OCI-LY3 (cell line): ENCODE measurements around the gene ZNF862.

Experiments used
- H2AFZ ChIP-seq: fragments of 200-600, 300-600 bp; shearing (Covaris generic); 2 replicates; pipeline ENCODE4 v1.6.0; 2014; ENCODE audit warnings: antibody characterized with exemption, low read depth, low read length
- H3K27ac ChIP-seq: fragments of 200-600, 300-600 bp; sonication (generic); 2 replicates; pipeline ENCODE4 v1.5.1; 2014; ENCODE audit warnings: mild to moderate bottlenecking, low read length, moderate library complexity, mixed read lengths
- H3K27me3 ChIP-seq: fragments of 200-600, 300-600 bp; sonication (generic); 2 replicates; pipeline ENCODE4 v1.6.1; 2014; ENCODE audit warnings: low read depth, low read length, mixed read lengths
- H3K36me3 ChIP-seq: fragments of 200-600, 300-600 bp; sonication (generic); replicated peaks from 2 replicates; pipeline ENCODE3; 2014; ENCODE audit warnings: low read depth, low read length, mixed read lengths
- H3K4me1 ChIP-seq: fragments of 300-600, 200-600 bp; sonication (generic); 2 replicates; pipeline ENCODE4 v1.6.1; 2014; ENCODE audit warnings: low read length, mixed read lengths
- H3K4me2 ChIP-seq: fragments of 200-600, 300-600 bp; sonication (generic); 2 replicates; pipeline ENCODE4 v1.6.1; 2014; ENCODE audit warnings: low read length, mixed read lengths
- H3K4me3 ChIP-seq: fragments of 300-600, 200-600 bp; sonication (generic); 2 replicates; pipeline ENCODE4 v1.5.1; 2014; ENCODE audit warnings: antibody characterized with exemption, mild to moderate bottlenecking, low read length, moderate library complexity
- H3K79me2 ChIP-seq: fragments of 300-600, 200-600 bp; shearing (Covaris generic); 2 replicates; pipeline ENCODE4 v1.6.1; 2014; ENCODE audit warnings: mild to moderate bottlenecking, low read length, mixed read lengths
- H3K9ac ChIP-seq: fragments of 300-600, 200-600 bp; shearing (Covaris generic); 2 replicates; pipeline ENCODE4 v1.6.0; 2014; ENCODE audit warnings: mild to moderate bottlenecking, low read length, moderate library complexity
- H3K9me3 ChIP-seq: fragments of 200-600, 300-600 bp; shearing (Covaris generic); 2 replicates; pipeline ENCODE4 v1.6.1; 2014; ENCODE audit warnings: low read length, mixed read lengths; ENCODE audit not compliant: insufficient read depth
- H4K20me1 ChIP-seq: fragments of 200-600, 300-600 bp; sonication (generic); 2 replicates; pipeline ENCODE4 v1.6.1; 2016; ENCODE audit warnings: low read length, mixed read lengths; ENCODE audit not compliant: insufficient read depth
- CTCF ChIP-seq: fragments of 200-600, 300-600 bp; sonication (generic); IDR thresholded peaks from 2 replicates; pipeline ENCODE4 v1.5.1; 2014; ENCODE audit warnings: antibody characterized with exemption, low read length, low read depth
- EZH2phosphoT487 ChIP-seq: fragments of 200-600 bp; shearing (Covaris generic); IDR thresholded peaks from 2 replicates; pipeline ENCODE4 v1.6.1; 2018; ENCODE audit warnings: antibody characterized with exemption, mixed run types, low read depth

ZNF862 gene

GRCh38 chr7:149881328-149882247 lies 43.4 kb downstream of the ZNF862 start:
- TF ChIP-seq EZH2phosphoT487 = no peak
- TF ChIP-seq CTCF = no peak
- Histone ChIP-seq H3K27ac (no peak overlapping the region), H3K4me3 (no peak overlapping the region), H3K9ac (no peak overlapping the region), H3K79me2 (no peaks in the 10 kb centered on the region), H3K4me1 (peaks cover 21% of the 10 kb centered on the region), H3K27me3 (no peaks in the 10 kb centered on the region), H3K9me3 (no peaks in the 10 kb centered on the region), H3K4me2 (no peak overlapping the region), H4K20me1 (no peaks in the 10 kb centered on the region), H2AFZ (no peak overlapping the region), H3K36me3 (no peaks in the 10 kb centered on the region)

- Histone ChIP-seq H3K9ac (no peak overlapping the region), H3K9me3 (no peaks in the 10 kb centered on the region), H4K20me1 (no peaks in the 10 kb centered on the region), H3K4me3 (no peak overlapping the region), H3K27ac (no peak overlapping the region), H3K27me3 (no peaks in the 10 kb centered on the region), H3K4me1 (peaks cover 26% of the 10 kb centered on the region), H3K4me2 (no peak overlapping the region), H3K79me2 (no peaks in the 10 kb centered on the region), H2AFZ (no peak overlapping the region), H3K36me3 (no peaks in the 10 kb centered on the region)
- TF ChIP-seq CTCF = no peak
- TF ChIP-seq EZH2phosphoT487 = no peak
These were observed 44.3 kb downstream of the ZNF862 start for GRCh38 chr7:149882248-149883047.

- Histone ChIP-seq H4K20me1 (no peaks in the 10 kb centered on the region), H3K79me2 (no peaks in the 10 kb centered on the region), H3K4me2 (peak overlapping the region; percentile 72), H2AFZ (no peak overlapping the region), H3K27ac (no peak overlapping the region), H3K9ac (no peak overlapping the region), H3K4me1 (peaks cover 28% of the 10 kb centered on the region), H3K27me3 (no peaks in the 10 kb centered on the region), H3K9me3 (no peaks in the 10 kb centered on the region), H3K36me3 (no peaks in the 10 kb centered on the region), H3K4me3 (no peak overlapping the region)
- TF ChIP-seq CTCF = no peak
- TF ChIP-seq EZH2phosphoT487 = no peak
These were observed 44.9 kb downstream of the ZNF862 start for GRCh38 chr7:149883048-149883438.

GRCh38 chr7:149883452-149883861 lies 45.3 kb downstream of the ZNF862 start:
- Histone ChIP-seq H3K9ac (no peak overlapping the region), H3K4me3 (peak overlapping the region; percentile 51), H3K4me2 (peak overlapping the region; percentile 72), H4K20me1 (no peaks in the 10 kb centered on the region), H3K36me3 (no peaks in the 10 kb centered on the region), H3K4me1 (peaks cover 32% of the 10 kb centered on the region), H3K9me3 (no peaks in the 10 kb centered on the region), H3K27me3 (no peaks in the 10 kb centered on the region), H3K27ac (no peak overlapping the region), H3K79me2 (no peaks in the 10 kb centered on the region), H2AFZ (peak overlapping the region; percentile 36; the same call in 1 of the 2 replicates)
- TF ChIP-seq CTCF = peak; percentile 90
- TF ChIP-seq EZH2phosphoT487 = no peak
